ENCODE measurements around the gene UNG. TPM values are rescaled to one million over a fixed set of nuclear protein-coding genes. Genes with fewer than 3 reads are reported as not detected.
"Not testable (repeated sequence)": the region's sequence is repeated elsewhere in the genome, so short reads cannot be mapped to it uniquely, and the experiment has no call there.

Gene UNG
- 48.0 and 52.6 TPM in 2 replicates for total RNA-seq

DNA sequence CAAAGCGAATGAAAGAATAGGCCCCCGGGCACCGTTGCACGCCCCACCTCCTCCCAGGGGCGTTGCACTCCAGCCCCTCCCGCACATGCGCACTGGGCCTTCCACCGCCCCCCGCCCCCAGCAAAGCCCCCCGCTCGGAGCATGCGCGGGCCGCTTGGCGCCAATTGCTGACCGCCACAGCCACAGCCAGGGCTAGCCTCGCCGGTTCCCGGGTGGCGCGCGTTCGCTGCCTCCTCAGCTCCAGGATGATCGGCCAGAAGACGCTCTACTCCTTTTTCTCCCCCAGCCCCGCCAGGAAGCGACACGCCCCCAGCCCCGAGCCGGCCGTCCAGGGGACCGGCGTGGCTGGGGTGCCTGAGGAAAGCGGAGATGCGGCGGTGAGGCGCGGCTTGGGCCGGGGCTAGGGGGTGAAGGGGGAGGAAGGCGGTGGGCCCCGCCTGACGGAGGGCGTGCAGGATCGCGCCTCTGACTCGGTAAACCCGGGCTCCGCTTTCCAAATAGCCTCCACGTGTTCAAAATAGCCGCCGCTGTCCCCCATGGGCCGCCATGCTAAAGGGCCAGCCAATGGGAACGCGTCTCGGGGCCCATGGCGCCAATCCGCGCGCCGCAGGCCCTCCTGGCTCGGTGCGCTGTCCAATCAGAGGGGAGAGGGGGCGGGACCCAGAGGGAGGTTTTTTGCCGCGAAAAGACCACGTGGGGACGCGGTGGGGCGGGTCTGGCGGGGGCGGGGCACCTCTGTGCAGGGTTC, at the start of gene UNG:
Gene UNG, plus strand, starts transcription at position 163 of the 748 bp plus-strand sequence. Its CDS starts 83 bp downstream, at position 246.
- intact Hi-C loops (cut with micrococcal nuclease) = loop anchor here (1.0 to 10.0 kb wide), 12 partner anchors 14 to 1335 kb away; partner anchors contain the start of genes CORO1C, FAM222A, FICD and KCTD10

DNA sequence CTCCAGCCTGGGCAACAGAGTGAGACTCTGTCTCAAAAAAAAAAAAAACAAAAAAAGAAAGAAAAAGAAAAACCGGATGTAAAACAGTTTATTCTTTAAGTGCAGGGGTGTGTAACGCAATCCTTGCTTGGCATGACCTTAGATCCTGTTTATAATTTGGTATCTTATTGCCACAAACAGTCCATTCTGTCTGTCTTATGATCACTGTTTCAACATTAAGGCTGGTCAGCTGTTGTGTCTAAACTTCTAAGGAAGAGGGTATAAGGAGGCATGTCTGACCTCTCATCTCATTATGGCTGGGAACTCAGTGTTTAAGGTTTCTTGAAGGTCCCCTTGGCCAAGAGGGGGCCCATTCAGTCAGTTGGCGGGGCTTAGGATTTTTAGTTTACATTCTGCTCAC, 48.7 kb upstream of the UNG start:
- intact Hi-C loops (cut with micrococcal nuclease) = not testable (repeated sequence)

DNA sequence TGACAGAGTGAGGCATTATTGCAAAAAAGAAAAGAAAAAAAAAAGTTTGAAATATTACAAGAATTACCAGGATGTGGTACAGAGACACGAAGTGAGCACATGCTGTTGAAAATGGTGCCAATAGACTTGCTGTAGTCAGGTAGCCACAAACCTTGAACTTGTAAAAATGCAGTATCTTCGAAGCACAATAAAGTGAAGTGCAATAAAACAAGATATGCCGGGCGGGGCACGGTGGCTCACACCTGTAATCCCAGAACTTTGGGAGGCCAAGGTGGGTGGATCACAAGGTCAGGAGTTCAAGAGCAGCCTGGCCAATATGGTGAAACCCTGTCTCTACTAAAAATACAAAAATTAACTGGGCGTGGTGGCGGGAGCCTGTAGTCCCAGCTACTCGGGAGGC, 47.6 kb upstream of the UNG start:
- intact Hi-C loops (cut with micrococcal nuclease) = loop anchor here (5.0 kb wide), 4 partner anchors 97 to 1727 kb away; partner anchors contain the start of genes MMAB, MVK and PWP1

DNA sequence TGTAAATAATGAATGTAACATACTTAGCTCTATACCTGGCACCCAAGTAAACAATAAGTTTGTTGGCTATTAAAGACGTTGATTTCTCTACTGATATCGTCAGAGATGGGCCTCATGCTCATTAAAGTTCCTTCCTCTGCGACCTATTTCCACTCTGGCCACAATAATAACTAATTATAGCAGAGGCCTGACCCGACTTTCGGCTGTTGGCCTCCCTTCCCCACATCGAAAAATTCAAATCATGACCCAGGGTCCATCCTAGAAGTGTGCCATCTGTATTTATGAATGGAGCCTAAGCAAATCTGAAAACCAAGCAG, 45.3 kb upstream of the UNG start:
- intact Hi-C loops (cut with micrococcal nuclease) = loop anchor here (1.0 to 5.0 kb wide), 9 partner anchors 100 to 1959 kb away; partner anchors contain the start of genes CRY1, KCTD10, MMAB and MVK

DNA sequence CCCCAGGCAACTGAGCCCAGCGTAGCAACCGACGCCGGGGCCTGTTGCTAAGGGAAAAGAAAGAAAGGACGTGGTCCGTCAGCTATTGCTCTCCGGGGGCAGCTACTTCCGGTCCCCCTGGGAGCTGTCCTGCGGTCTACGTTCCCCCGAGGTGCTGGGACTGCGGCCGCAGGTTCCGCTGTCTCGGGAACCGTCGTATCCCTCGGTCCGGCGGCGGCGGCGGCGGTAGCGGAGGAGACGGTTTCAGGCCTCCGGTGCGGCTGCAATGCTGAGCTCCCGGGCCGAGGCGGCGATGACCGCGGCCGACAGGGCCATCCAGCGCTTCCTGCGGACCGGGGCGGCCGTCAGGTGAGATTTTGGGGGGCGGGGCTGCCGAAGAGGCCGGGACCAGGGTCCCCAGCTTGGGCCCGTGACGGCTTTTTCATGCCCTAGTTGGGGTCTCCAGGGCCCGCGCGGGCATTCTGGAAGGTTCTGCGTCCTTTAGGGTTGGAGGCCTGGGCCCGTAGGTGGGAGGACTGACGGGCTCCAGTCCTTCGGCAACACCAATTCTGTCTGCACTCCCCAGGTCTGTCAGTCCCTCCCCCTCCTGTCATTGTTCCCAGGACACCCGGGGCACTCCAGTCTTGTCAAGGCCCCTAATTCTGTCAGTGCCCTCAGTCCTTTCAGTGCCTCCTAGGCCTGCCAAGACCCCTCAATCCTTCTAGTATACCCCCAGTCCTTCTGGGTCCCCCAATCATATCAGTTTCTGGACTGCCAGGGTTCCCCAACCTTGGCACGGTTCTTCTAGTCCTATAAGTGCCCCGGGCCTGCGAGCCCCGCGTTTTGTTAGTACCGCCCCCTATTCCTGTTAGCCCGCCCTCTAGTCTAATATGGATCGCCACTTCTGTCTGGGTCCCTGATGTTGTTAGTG, 44.7 kb upstream of the UNG start, which contains the start of gene USP30:
Gene USP30, plus strand, starts transcription at position 163 of the 910 bp plus-strand sequence. Its CDS starts 103 bp downstream, at position 266.
- intact Hi-C loops (cut with micrococcal nuclease) = loop anchor here (1.0 to 5.0 kb wide), 16 partner anchors 41 to 1960 kb away; partner anchors contain the start of genes ALKBH2, CORO1C, CRY1 and KCTD10

DNA sequence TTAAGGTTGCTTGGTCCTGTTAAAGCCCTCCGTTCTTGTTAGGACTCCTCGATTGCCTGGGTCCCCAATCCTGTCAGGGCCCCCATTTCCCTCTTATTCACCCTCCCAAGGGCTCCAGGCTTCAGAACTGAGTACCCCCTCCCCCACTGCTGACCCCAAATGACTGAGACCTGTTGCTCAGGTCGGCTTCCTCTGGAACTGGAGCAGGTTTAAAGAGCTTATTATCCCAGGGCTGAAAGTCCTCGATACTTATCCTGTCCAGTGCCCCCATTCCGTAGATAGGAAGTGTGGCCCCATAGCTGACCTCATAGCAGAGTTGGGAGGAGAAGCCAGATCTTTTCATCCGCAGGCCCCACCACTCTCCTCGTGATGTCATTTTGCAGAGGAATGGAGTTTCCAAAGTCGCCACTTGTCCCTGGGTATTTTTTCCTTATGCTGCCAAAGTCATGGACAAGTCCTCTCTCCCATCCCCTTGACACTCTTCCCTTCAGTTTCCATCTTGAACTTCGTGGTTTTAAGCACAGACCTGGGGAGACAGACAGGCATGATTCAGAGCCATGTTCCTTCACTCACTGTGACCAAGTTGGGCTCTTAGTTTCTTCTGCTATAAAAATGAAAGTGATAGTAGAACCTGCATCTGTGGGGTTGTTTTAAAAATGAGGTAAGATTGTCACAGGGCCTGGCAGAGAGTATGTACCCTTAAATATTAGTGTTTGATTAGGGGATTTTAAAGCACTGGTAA, 43.8 kb upstream of the UNG start:
- intact Hi-C loops (cut with micrococcal nuclease) = loop anchor here (1.0 to 5.0 kb wide), 14 partner anchors 40 to 1961 kb away; partner anchors contain the start of genes ALKBH2, CORO1C, CRY1 and MMAB

DNA sequence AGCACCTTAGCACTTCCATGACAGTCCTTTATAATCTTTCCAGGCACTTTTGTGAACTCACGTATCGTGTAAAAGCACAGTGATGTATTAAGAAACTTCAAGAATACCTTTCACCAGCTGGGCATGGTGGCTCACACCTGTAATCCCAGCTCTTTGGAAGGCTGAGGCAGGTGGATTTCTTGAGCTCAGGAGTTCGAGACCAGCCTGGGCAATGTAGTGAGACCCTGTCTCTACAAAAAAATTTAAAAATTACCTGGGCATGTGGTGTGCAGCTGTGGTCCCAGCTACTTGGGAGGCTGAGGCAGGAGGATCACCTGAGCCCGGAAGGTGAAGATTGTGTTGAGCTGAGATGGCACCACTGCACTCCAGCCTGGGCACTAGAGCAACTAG, 43.3 kb upstream of the UNG start:
- intact Hi-C loops (cut with micrococcal nuclease) = loop anchor here (5.0 kb wide), 4 partner anchors 102 to 1732 kb away; partner anchors contain the start of genes MMAB, MVK and PWP1

DNA sequence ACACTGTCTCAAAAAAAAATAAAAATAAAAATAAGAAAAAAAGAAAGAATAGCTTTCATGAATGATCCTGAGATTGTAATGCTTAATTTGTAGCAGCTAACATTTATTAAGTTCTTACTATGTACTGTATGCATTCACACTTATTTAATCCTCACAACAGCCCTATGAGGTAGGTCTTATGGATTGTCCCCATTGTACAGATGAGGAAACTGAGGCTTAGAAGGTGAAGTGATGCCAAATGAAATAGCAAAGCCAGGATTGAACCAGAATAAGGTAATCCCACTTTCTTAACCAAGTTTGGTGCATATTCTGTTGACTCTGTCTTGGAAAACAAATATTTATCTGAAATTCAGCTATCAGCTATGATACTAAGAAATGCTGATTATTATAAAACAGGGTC, 42.9 kb upstream of the UNG start:
- intact Hi-C loops (cut with micrococcal nuclease) = loop anchor here (5.0 kb wide), 4 partner anchors 102 to 1732 kb away; partner anchors contain the start of genes MMAB, MVK and PWP1

DNA sequence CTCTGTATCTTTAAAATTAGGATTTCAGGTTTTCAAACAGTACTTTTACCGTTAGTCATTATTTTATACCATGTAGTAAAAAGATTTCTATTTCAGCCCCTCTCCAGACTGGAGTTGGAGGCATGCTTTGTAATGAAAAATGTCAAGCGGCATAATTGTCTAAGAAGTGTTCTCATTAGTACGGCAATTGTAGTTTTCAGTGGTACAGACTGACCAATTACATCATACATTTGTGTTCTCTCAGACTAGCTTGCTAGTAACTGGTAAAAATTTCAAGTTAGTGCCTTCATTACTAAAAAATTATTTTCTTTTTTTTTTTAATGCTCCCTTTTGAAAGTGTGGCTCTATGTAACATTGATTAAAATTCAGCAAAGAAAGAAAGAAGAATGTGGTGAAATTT, 40.5 kb upstream of the UNG start:
- intact Hi-C loops (cut with micrococcal nuclease) = no loop called here

DNA sequence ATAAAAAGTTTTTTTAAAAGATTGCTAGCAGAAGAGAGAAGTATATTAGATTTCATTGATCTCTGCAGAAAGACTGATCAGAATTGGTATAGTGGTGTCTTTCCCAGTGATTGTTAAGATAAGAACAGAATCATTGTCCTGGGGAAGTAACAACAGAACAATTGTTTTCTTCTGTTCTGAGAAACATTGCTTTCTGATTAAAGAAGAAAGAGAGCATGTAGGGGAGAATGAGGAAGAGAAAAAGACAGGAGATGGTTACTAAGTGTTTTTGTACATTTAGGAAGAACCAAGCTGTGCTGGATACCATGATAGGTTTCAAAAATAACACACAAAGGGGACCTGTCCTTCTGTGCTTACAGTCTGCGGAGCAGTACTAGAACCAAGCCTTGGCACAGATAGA, 40.0 kb upstream of the UNG start:
- intact Hi-C loops (cut with micrococcal nuclease) = no loop called here

DNA sequence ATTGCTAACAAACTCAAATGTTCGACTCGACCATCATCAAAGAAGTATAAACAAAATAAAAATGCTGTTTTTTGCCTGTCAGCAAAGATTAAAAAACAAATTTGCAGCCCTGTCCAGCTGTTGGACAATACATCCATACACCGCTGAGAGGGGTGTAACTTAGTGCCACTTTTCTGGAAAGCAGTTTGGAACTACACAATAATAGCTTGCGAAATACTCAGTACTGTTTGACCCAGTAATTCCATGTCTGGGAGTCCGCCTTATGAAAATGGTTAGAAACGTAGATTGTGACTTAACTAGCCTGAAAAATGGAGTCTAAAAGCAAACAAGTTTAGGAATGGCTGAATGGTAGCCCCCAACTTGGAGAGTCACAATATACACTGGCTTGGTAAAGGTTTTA, 38.6 kb upstream of the UNG start:
- intact Hi-C loops (cut with micrococcal nuclease) = no loop called here

DNA sequence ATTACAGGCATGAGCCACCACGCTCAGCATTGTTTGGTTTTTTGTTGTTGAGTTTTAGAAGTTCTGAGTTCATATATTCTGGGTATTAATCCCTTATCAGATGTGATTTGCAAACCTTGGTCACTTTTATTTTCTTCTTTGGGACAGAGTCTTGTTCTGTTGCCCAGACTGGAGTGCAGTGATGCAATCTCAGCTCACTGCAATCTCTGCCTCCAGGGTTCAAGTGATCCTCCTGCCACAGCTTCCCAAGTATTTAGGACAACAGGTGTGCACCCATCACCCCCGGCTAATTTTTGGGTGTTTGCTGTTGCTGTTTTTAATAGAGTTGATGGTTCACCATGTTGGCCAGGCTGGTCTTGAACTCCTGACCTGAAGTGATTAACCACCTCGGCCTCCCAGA, 33.3 kb upstream of the UNG start:
- intact Hi-C loops (cut with micrococcal nuclease) = no loop called here

DNA sequence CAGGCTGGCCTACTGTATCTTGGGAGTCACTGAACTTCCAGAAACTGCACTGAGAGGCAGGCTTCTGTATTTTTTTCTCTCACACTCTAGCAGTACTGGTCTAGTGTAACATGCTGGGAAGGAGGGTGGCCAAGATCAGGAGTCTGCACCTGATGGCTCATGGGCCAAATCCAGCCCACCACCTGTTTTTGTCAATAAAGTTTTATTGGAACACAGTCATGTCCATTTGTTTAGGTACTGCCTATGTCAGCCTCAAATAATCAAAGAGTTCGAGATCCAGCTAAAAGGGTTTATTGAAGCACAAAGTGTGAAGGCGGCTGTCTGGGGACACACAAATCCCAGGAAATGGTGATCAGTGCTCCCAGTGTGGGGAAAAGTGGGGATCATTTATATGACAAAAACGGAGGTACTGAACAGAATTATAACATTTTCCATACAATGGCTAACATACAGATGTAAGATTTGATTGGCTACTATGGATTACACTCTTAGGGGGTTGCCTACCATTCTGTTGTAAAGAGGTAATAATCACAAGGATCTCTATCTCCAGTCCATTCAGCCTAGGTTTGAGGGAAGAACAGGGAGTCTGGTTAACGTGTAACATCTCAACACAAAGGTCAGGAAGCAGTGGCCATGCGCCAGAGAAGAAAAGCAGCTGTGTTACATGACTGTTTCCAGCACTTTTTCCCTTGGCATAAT, 32.1 kb upstream of the UNG start:
- intact Hi-C loops (cut with micrococcal nuclease) = no loop called here

DNA sequence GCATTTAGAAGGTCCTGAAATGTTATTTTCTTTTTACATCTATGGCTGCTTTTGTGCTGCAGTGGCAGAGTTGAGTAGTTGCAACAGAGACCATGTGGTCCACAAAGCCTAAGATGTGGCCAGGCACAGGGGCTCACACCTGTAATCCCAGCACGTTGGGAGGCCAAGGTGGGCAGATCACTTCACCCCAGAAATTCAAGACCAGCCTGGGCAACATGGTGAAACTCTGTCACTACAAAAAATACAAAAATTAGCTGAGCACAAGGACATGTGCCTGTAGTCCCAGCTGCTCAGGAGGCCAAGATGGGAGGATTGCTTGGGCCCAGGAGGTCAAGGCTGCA, 31.6 kb upstream of the UNG start:
- intact Hi-C loops (cut with micrococcal nuclease) = no loop called here

DNA sequence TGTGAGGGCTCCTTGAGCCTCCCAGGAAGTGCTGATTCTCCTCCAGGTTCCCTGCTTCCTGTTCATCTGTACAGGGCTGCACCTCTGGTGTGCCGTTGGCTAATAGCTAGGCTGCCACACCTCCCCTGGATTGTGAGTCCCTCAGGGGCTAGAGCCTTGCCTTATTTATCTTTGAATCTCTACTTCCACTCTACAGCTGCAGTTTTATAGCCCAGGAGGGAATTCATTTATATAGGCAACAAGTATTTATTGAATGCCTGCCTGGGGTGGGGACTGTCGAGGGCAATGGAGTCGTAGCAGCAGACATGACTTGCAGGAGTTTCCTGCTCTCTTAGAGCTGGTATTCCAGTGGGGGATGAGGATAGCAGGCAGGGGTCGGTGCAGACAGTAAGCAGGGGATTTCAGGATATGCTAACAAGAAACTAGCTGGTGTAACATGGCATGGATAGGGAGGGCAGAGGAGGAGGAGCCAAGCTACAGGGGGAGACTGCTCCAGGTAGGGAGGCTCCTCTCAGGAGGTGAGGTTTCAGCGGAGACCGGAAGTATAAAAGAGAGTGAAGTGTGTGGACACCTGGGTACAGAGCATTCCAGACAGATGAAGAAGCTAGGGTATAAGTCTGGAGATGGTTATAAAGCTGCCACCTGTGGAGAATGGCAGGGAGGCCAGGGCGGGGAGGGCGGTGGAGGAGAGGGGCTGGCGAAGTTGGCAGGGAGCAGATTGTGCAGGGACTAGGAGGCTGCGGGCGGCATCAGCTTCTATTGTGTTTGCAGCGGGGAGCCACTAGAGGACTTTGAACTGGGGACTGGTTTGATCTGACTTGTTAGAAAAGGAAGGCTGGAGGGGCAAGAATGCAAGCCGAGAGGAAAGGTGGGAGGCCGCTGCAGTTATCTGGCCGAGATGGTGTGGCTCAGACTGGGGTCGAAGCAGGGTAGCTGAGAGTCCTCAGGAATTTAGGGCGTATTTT, 27.8 kb upstream of the UNG start:
- intact Hi-C loops (cut with micrococcal nuclease) = no loop called here

DNA sequence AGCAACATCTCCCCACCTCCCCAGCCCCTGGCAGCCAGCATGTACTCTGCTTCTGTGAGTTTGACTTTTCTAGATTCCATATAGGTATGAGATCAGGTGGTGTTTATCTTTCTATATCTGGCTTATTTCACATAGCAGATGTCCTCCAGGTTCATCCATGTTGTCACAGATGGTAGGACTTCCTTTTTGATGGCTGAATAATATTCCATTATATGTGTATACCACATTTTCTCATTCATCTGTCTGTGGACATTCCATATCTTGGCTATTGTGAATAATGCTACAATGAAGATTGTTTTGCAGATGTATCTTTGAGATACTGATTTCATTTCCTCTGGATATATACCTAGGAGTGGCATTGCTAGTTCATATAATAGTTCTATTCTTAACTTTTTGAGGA, 22.5 kb upstream of the UNG start:
- intact Hi-C loops (cut with micrococcal nuclease) = no loop called here

DNA sequence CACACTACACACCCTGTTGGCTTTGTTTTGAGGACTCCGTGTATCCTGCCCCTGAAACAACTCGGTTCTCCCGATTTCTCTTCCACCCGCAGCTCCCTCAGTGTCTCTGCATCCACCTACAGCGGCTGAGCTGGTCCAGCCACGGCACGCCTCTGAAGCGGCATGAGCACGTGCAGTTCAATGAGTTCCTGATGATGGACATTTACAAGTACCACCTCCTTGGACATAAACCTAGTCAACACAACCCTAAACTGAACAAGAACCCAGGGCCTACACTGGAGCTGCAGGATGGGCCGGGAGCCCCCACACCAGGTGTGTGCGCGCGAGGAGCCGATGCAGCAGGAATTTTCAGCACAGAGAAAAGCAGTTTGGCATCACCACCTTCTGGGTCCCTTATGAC, 14.6 kb upstream of the UNG start:
- intact Hi-C loops (cut with micrococcal nuclease) = no loop called here

DNA sequence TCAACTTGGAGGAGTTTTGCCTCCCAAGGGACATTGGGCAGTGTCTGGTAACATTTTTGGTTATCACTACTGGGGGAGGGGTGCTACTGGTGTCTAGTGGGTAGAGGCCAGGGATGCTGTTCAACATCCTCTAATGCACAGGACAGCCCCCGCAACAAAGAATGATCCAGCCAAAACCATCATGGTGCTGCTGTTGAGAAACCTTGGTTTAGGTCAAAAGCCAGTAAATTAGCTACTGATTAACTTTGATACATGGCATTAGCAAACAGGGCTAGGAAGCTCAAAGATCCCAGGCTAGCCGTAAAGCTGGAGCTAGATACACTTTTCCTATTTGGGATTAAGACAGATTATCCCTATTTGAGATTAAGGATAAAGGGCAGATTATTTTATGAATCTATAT, 13.0 kb upstream of the UNG start:
- intact Hi-C loops (cut with micrococcal nuclease) = no loop called here

DNA sequence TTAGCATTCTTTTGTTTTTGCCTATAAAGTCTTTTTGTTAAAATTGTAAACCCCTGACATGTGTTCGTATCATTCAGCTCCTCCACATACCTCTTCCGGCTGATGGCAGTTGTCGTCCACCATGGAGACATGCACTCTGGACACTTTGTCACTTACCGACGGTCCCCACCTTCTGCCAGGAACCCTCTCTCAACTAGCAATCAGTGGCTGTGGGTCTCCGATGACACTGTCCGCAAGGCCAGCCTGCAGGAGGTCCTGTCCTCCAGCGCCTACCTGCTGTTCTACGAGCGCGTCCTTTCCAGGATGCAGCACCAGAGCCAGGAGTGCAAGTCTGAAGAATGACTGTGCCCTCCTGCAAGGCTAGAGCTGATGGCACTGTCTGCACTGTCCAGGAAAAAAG, 11.8 kb upstream of the UNG start:
- intact Hi-C loops (cut with micrococcal nuclease) = no loop called here
